ENCODE results near the gene CABP4. TPM values are rescaled to one million over a fixed set of nuclear protein-coding genes. Genes with fewer than 3 reads are reported as not detected.
"Not testable (repeated sequence)": the region's sequence is repeated elsewhere in the genome, so short reads cannot be mapped to it uniquely, and the experiment has no call there.

CABP4 gene
- total RNA-seq, 1 experiment from 2014 or later: not detected

GRCh38 chr11:67468456-67468758 is 13.3 kb downstream of the CABP4 start:
- DNase-seq: no peak
- Histone ChIP-seq H3K4me3 (ENCODE audit: insufficient read depth, low read depth, low read length) (peak overlapping the region; percentile 83), H3K27me3 (ENCODE audit: control insufficient read depth, insufficient read depth, low read length) (no peaks in the 10 kb centered on the region), H3K36me3 (replicated peaks; ENCODE audit: control insufficient read depth, insufficient read depth, low read length) (no peaks in the 10 kb centered on the region)

GRCh38 chr11:67468759-67469507 is 13.8 kb downstream of the CABP4 start, which contains the start of gene TMEM134:
Gene TMEM134, minus strand, starts transcription at chr11:67469251. Its CDS starts 59 bp downstream, at chr11:67469192.
- H3K4me3 ChIP-seq (ENCODE audit: insufficient read depth, low read depth, low read length): peak within 1 kb of the TSS; percentile 83
- no peaks in the 10 kb centered on the region for H3K36me3 ChIP-seq (replicated peaks; ENCODE audit: control insufficient read depth, insufficient read depth, low read length)
- DNase-seq: peak; percentile 99
- no peaks in the 10 kb centered on the region for H3K27me3 ChIP-seq (ENCODE audit: control insufficient read depth, insufficient read depth, low read length)

GRCh38 chr11:67469508-67469811 is 14.3 kb downstream of the CABP4 start:
- DNase-seq: no peak
- Histone ChIP-seq H3K4me3 (ENCODE audit: insufficient read depth, low read depth, low read length) (peak overlapping the region; percentile 53), H3K36me3 (replicated peaks; ENCODE audit: control insufficient read depth, insufficient read depth, low read length) (no peaks in the 10 kb centered on the region), H3K27me3 (ENCODE audit: control insufficient read depth, insufficient read depth, low read length) (no peaks in the 10 kb centered on the region)

GRCh38 chr11:67470337-67471002 is 15.3 kb downstream of the CABP4 start:
- H3K27me3 ChIP-seq (ENCODE audit: control insufficient read depth, insufficient read depth, low read length): no peaks in the 10 kb centered on the region
- DNase-seq: peak; percentile 16
- H3K36me3 ChIP-seq (replicated peaks; ENCODE audit: control insufficient read depth, insufficient read depth, low read length): no peaks in the 10 kb centered on the region
- H3K4me3 ChIP-seq (ENCODE audit: insufficient read depth, low read depth, low read length): no peak overlapping the region

GRCh38 chr11:67472882-67473281 is 17.7 kb downstream of the CABP4 start:
- H3K27me3 ChIP-seq (ENCODE audit: control insufficient read depth, insufficient read depth, low read length): no peaks in the 10 kb centered on the region
- no peaks in the 10 kb centered on the region for H3K36me3 ChIP-seq (replicated peaks; ENCODE audit: control insufficient read depth, insufficient read depth, low read length)
- H3K4me3 ChIP-seq (ENCODE audit: insufficient read depth, low read depth, low read length): no peak overlapping the region
- DNase-seq: peak; percentile 51

GRCh38 chr11:67476692-67477091 is 21.5 kb downstream of the CABP4 start:
- not testable (repeated sequence) for DNase-seq; H3K27me3 ChIP-seq (ENCODE audit: control insufficient read depth, insufficient read depth, low read length); H3K4me3 ChIP-seq (ENCODE audit: insufficient read depth, low read depth, low read length); H3K36me3 ChIP-seq (replicated peaks; ENCODE audit: control insufficient read depth, insufficient read depth, low read length)

GRCh38 chr11:67477344-67478050 is 22.3 kb downstream of the CABP4 start:
- not testable (repeated sequence) for H3K4me3 ChIP-seq (ENCODE audit: insufficient read depth, low read depth, low read length); H3K27me3 ChIP-seq (ENCODE audit: control insufficient read depth, insufficient read depth, low read length); H3K36me3 ChIP-seq (replicated peaks; ENCODE audit: control insufficient read depth, insufficient read depth, low read length); DNase-seq

- DNase-seq: no peak
Observed at GRCh38 chr11:67482275-67482826, 27.2 kb downstream of the CABP4 start.

GRCh38 chr11:67482827-67483798 is 28.0 kb downstream of the CABP4 start, which contains the start of gene AIP:
Gene AIP, plus strand, starts transcription at chr11:67483026. Its CDS starts 133 bp downstream, at chr11:67483159.
- peak; percentile 100 for DNase-seq

More at GRCh38 chr11:67482275-67482826, 27.2 kb downstream of the CABP4 start:
- Histone ChIP-seq H3K27me3 (ENCODE audit: control insufficient read depth, insufficient read depth, low read length) (peaks cover 5% of the 10 kb centered on the region), H3K36me3 (replicated peaks; ENCODE audit: control insufficient read depth, insufficient read depth, low read length) (no peaks in the 10 kb centered on the region), H3K4me3 (ENCODE audit: insufficient read depth, low read depth, low read length) (peak overlapping the region; percentile 51)

GRCh38 chr11:67483831-67484665 is 28.9 kb downstream of the CABP4 start:
- Histone ChIP-seq H3K36me3 (replicated peaks; ENCODE audit: control insufficient read depth, insufficient read depth, low read length) (no peaks in the 10 kb centered on the region), H3K4me3 (ENCODE audit: insufficient read depth, low read depth, low read length) (no peak overlapping the region; the same call in 1 of the 2 replicates), H3K27me3 (ENCODE audit: control insufficient read depth, insufficient read depth, low read length) (peaks cover 5% of the 10 kb centered on the region)
- DNase-seq: no peak

More at GRCh38 chr11:67482827-67483798, 28.0 kb downstream of the CABP4 start, which contains the start of gene AIP:
- Histone ChIP-seq H3K36me3 (replicated peaks; ENCODE audit: control insufficient read depth, insufficient read depth, low read length) (no peaks in the 10 kb centered on the region), H3K4me3 (ENCODE audit: insufficient read depth, low read depth, low read length) (peak within 1 kb of the TSS; percentile 51), H3K27me3 (ENCODE audit: control insufficient read depth, insufficient read depth, low read length) (peaks cover 5% of the 10 kb centered on the region)

GRCh38 chr11:67484847-67485311 is 29.7 kb downstream of the CABP4 start:
- no peaks in the 10 kb centered on the region for H3K36me3 ChIP-seq (replicated peaks; ENCODE audit: control insufficient read depth, insufficient read depth, low read length)
- peaks cover 5% of the 10 kb centered on the region for H3K27me3 ChIP-seq (ENCODE audit: control insufficient read depth, insufficient read depth, low read length)
- DNase-seq: no peak
- no peak overlapping the region for H3K4me3 ChIP-seq (ENCODE audit: insufficient read depth, low read depth, low read length)

- H3K4me3 ChIP-seq (ENCODE audit: insufficient read depth, low read depth, low read length); H3K36me3 ChIP-seq (replicated peaks; ENCODE audit: control insufficient read depth, insufficient read depth, low read length); H3K27me3 ChIP-seq (ENCODE audit: control insufficient read depth, insufficient read depth, low read length): not testable (repeated sequence)
- peak; percentile 79 for DNase-seq
Observed at GRCh38 chr11:67485873-67486361, 30.8 kb downstream of the CABP4 start.

All from H7 (cell line).